ENCODE measurements around the gene CACNA1I.

DNA sequence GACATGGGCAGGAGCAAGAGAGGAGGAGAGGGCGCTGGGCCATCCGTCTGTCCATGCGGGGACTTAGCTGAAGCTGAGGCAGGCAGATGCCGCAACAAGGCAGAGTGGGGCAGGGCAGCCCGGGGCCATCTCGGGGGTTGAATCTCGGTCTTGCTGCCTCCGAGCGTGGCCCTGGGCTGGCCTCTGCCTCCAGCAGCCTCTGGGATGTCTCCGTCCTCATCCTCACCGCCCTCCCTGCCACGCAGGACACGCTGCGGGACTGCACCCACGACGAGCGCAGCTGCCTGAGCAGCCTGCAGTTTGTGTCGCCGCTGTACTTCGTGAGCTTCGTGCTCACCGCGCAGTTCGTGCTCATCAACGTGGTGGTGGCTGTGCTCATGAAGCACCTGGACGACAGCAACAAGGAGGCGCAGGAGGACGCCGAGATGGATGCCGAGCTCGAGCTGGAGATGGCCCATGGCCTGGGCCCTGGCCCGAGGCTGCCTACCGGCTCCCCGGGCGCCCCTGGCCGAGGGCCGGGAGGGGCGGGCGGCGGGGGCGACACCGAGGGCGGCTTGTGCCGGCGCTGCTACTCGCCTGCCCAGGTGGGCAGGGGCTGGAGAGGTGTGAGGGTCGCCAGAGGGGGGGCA, 108.4 kb downstream of the CACNA1I start:
- no peak for TF ChIP-seq CTCF (conservative IDR thresholded peaks at IDR 0.05; ENCODE audit: low read depth, low read length)
- no peak for TF ChIP-seq EZH2 (IDR thresholded peaks at IDR 0.05; ENCODE audit: borderline replicate concordance, low read depth, low read length, poor library complexity, severe bottlenecking)
